Activated CD4-positive, alpha-beta T cell treated with anti-CD3 and anti-CD28 coated beads, Interleukin-2, amount 10 ng/mL, durations not matched to agents 7 days and 5 days (primary cell): ENCODE data around the gene TMEM80. TPM values are rescaled to one million over a fixed set of nuclear protein-coding genes. Genes with fewer than 3 reads are reported as not detected.
"Not testable (repeated sequence)": the region's sequence is repeated elsewhere in the genome, so short reads cannot be mapped to it uniquely, and the experiment has no call there.

Experiments
- CTCF ChIA-PET: fragments of 350-600 bp; sonication (Branson Sonifier 250); formaldehyde crosslinking; loops from one replicate; lab custom pipeline; 2021; ENCODE audit warnings: antibody characterized with exemption; lab: Charles Lee
- POLR2A ChIA-PET: fragments of 350-600 bp; sonication (Branson Sonifier 250); formaldehyde crosslinking; loops from one replicate; lab custom pipeline; 2021; ENCODE audit warnings: antibody characterized with exemption; lab: Charles Lee
- DNase-seq: peaks from one replicate; pipeline ENCODE4 v3.0.0-alpha.2; 2020
- H3K27ac Mint-ChIP-seq: one replicate; pipeline ENCODE4 v1.8.0; 2021; ENCODE audit warnings: mild to moderate bottlenecking, moderate library complexity, mixed read lengths
- H3K27me3 Mint-ChIP-seq: one replicate; pipeline ENCODE4 v1.8.0; 2021; ENCODE audit warnings: mixed read lengths
- H3K36me3 Mint-ChIP-seq: one replicate; pipeline ENCODE4 v1.8.0; 2021; ENCODE audit warnings: low read depth, mixed read lengths
- H3K4me1 Mint-ChIP-seq: one replicate; pipeline ENCODE4 v1.8.0; 2021; ENCODE audit warnings: mixed read lengths
- H3K4me3 Mint-ChIP-seq: one replicate; pipeline ENCODE4 v1.8.0; 2021; ENCODE audit warnings: mild to moderate bottlenecking, moderate library complexity, mixed read lengths
- H3K9me3 Mint-ChIP-seq: one replicate; pipeline ENCODE4 v1.8.0; 2021; ENCODE audit warnings: mixed read lengths
- total RNA-seq, 2 experiments: library from RNA; stranded (reverse); gene quantifications; one replicate each; pipeline ENCODE4 v1.2.3, GENCODE V29; 2021

TMEM80 gene
- 10 to 100 TPM; 39.1 to 44.7 TPM for total RNA-seq

DNA sequence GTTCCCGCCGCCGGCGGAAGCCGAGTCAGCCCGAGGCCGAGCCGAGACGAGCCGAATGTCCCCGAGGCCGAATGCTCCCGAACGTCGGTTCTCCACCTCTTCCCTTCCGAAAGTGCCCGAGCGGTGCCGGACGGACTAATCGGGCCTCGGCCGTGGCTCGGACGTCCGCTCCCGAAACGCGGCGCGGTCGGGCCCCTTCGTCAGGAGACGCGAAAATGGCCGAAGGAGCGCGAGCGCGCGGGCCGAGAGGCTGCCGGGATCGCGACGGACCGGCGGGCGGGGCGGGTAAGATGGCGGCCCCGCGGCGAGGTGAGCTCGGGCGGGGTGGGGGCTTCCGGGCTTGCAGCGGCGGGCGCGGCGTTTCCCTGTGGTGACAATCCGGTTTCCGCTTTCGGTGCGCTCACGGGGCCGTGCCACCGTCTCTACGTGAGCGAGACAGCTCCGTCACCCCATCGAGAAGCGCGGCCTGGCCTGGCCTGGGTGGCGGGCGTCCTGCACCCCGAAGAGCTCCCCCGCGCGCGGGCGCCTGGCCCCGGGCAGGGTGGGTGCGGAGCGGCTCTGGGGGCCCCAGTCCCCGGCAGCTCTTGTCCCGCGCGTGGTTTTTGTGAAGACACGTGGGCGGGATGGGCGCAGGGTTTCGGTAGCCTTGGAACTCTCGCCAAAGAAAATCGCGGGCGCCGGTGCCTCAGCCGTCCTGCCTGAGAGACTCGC is at the start of gene TMEM80:
Gene TMEM80 (plus strand): TSS at position 279 of the 711 bp plus-strand sequence. CDS start 12 bp downstream, at position 291.
- Mint-ChIP-seq H3K4me1 (peaks cover 57% of the 10 kb centered on the region), H3K27ac (peak within 1 kb of the TSS; percentile 94), H3K9me3 (no peaks in the 10 kb centered on the region), H3K36me3 (peaks cover 13% of the 10 kb centered on the region), H3K27me3 (no peaks in the 10 kb centered on the region), H3K4me3 (peak within 1 kb of the TSS; percentile 82)
- peak; percentile 99 for DNase-seq
- POLR2A ChIA-PET = interaction anchor here (1.1 kb wide), 1 partner anchor 8 kb away, joined by 4 read pairs; no protein-coding TSS in a partner anchor
- CTCF ChIA-PET = interaction anchor here (0.8 to 2.9 kb wide), 14 partner anchors 9 to 248 kb away, joined by 3 to 16 read pairs (median 4); partner anchors contain the start of gene CDHR5

DNA sequence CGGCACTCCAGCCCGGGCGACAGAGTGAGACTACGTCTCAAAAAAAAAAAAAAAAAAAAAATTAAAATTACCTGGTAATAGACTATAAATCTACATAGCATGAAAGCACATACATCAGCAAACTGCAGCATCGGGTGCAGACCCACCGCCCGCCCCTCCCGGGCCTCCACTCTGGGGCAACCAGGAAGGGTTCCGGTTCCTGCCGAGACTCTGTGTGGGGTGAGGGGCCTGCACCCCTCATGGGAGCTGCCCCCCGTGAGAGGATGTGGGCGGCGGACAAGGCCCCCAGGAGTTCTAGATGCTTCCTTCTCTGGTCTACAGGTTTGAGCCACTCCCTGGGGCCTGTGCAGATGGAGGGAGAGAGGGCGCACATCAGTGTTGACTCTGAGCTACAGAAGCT is 49.4 kb upstream of the TMEM80 start:
- CTCF ChIA-PET = interaction anchor here (0.6 to 1.1 kb wide), 2 partner anchors 50 to 87 kb away, joined by 3 read pairs; no protein-coding TSS in a partner anchor
- no peaks in the 10 kb centered on the region for H3K27me3 Mint-ChIP-seq
- H3K4me3 Mint-ChIP-seq = no peak overlapping the region
- H3K27ac Mint-ChIP-seq = no peak overlapping the region
- H3K36me3 Mint-ChIP-seq = peaks cover 9% of the 10 kb centered on the region
- H3K9me3 Mint-ChIP-seq = no peaks in the 10 kb centered on the region
- DNase-seq = no peak
- POLR2A ChIA-PET = no interaction called here
- peaks cover 3% of the 10 kb centered on the region for H3K4me1 Mint-ChIP-seq

DNA sequence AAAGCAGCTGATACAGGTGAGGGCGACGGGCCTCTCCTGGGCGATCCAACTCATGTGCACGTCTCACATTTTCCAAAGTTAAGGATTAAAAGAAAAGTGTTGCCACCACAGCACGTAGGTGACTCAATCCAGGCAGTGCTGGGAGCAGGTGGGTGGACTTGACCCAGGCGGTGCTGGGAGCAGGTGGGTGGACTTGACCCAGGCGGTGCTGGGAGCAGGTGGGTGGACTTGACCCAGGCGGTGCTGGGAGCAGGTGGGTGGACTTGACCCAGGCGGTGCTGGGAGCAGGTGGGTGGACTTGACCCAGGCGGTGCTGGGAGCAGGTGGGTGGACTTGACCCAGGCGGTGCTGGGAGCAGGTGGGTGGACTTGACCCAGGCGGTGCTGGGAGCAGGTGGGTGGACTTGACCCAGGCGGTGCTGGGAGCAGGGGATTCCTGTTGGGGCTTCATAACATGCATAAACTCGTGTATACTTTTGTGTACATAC is 47.9 kb upstream of the TMEM80 start:
- DNase-seq, POLR2A ChIA-PET, H3K27me3 Mint-ChIP-seq, H3K27ac Mint-ChIP-seq, H3K4me1 Mint-ChIP-seq, H3K4me3 Mint-ChIP-seq, H3K9me3 Mint-ChIP-seq: not testable (repeated sequence)
- peaks cover 13% of the 10 kb centered on the region for H3K36me3 Mint-ChIP-seq
- CTCF ChIA-PET = interaction anchor here (1.0 kb wide), 1 partner anchor 57 kb away, joined by 3 read pairs; no protein-coding TSS in a partner anchor

DNA sequence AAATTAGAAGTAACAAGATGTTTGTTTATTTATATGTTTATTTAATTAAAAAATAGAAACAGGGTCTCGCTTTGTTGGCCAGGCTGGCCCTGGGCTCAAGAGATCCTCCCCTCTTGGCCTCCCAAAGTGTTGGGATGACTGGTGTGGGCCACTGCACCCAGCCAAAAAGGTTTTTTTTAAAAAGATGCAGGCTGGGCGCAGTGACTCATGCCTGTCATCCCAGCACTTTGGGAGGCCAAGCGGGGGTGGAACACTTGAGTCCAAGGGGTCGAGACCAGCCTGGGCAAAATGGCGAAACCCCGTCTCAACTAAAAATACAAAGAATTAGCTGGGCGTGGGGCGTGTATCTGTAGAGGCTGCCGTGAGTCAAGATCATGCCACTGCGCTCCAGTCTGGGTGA is 45.1 kb upstream of the TMEM80 start:
- CTCF ChIA-PET = no interaction called here
- POLR2A ChIA-PET = no interaction called here

DNA sequence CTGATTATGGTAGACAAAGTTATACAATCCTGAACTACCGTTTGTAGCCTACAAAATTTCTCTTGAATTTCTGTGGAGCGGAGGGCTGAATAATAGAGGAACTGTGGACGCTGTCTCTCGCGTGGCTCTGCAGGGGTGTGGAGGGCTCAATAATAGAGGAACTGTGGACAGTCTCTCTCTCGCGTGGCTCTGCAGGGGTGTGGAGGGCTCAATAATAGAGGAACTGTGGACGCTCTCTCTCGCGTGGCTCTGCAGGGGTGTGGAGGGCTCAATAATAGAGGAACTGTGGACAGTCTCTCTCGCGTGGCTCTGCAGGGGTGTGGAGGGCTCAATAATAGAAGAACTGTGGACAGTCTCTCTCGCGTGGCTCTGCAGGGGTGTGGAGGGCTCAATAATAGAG is 42.5 kb upstream of the TMEM80 start:
- CTCF ChIA-PET = interaction anchor here (0.6 kb wide), 1 partner anchor 73 kb away, joined by 3 read pairs; no protein-coding TSS in a partner anchor
- DNase-seq, POLR2A ChIA-PET: not testable (repeated sequence)

More for the DNA sequence above, 45.1 kb upstream of the TMEM80 start:
- H3K4me3 Mint-ChIP-seq = no peak overlapping the region
- H3K27me3 Mint-ChIP-seq = no peaks in the 10 kb centered on the region
- H3K4me1 Mint-ChIP-seq = peaks cover 3% of the 10 kb centered on the region
- H3K9me3 Mint-ChIP-seq = no peaks in the 10 kb centered on the region
- H3K36me3 Mint-ChIP-seq = peaks cover 13% of the 10 kb centered on the region
- no peak overlapping the region for H3K27ac Mint-ChIP-seq
- no peak for DNase-seq

DNA sequence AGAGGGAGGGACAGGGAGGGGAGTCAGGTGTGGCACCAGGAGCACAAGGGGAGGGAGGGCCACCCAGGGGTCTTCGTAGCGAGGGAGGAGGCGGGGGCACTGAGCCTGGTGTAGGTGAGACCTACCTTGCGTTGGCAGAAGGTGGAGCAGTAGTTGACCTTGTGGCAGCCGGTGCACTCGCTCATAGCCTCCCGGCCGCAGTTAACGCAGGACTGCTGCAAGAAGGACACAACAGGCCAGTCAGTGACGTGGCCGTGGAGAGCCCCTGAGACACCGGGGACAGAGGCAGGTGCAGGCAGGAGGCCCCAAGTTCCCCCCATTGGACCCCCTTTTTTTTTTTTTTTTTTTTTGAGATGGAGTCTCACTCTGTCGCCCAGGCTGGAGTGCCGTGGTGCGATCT is 41.8 kb upstream of the TMEM80 start:
- no peak overlapping the region for H3K27ac Mint-ChIP-seq
- no peak for DNase-seq
- no peaks in the 10 kb centered on the region for H3K9me3 Mint-ChIP-seq
- ChIA-PET POLR2A (no interaction called here), CTCF (no interaction called here)
- H3K27me3 Mint-ChIP-seq = no peaks in the 10 kb centered on the region
- no peaks in the 10 kb centered on the region for H3K4me1 Mint-ChIP-seq
- H3K4me3 Mint-ChIP-seq = no peak overlapping the region
- peaks cover 6% of the 10 kb centered on the region for H3K36me3 Mint-ChIP-seq

More for the DNA sequence above, 42.5 kb upstream of the TMEM80 start:
- not testable (repeated sequence) for H3K4me1 Mint-ChIP-seq, H3K27ac Mint-ChIP-seq, H3K4me3 Mint-ChIP-seq, H3K9me3 Mint-ChIP-seq, H3K36me3 Mint-ChIP-seq, H3K27me3 Mint-ChIP-seq

DNA sequence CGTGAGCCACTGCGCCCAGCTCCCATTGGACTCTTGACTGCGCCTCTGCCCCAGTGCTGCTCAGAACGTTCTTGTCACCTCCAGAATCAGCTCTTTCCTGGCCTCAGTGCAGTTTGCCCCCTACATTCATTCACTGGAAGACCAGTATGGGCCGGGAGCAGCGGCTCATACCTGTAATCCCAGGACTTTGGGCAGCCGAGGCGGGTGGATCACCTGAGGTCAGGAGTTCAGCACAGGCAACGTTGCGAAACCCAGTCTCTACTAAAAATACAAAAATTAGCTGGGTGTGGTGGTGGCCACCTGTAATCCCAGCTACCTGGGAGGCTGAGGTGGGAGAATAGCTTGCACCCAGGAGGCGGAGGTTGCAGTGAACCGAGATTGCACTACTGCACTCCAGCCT is 41.2 kb upstream of the TMEM80 start:
- POLR2A ChIA-PET, H3K4me3 Mint-ChIP-seq, H3K27ac Mint-ChIP-seq, H3K27me3 Mint-ChIP-seq, DNase-seq, H3K36me3 Mint-ChIP-seq, H3K4me1 Mint-ChIP-seq, H3K9me3 Mint-ChIP-seq: not testable (repeated sequence)
- CTCF ChIA-PET = interaction anchor here (0.6 kb wide), 1 partner anchor 17 kb away, joined by 3 read pairs; no protein-coding TSS in a partner anchor

DNA sequence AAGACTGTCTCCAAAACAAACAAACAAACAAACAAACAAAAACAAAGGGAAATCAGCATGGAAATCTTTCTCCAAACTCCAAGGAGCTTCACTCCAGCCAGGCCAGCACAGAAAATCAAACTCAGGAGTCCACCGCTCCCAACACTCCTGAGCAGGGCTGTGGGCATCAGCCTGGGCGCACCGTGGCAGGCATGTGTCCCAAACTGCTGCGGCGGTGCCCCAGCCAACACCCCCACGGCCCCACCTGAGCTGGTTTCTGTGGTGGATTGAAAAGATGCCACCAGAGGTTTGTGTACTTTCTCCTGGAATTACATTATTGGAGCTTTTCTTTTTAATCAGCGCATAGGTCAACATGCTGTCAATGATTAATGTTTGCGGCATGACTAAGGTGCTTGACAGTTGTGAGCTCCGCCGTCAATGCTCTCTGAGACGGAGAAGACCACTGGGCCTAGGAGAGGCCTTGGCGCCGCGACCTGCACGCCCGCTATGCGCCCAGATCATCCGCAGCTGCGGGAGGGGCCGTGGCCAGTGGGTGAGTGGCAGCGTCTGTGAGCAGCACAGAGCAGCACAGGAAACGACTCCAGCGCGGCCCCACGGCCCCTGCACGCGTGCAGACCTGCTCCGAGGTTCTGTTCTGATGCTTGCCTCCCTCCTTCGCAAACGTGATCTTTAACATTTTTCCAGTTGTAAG is 40.4 kb upstream of the TMEM80 start:
- CTCF ChIA-PET = interaction anchor here (0.6 to 0.9 kb wide), 2 partner anchors 19 to 232 kb away, joined by 3 read pairs; no protein-coding TSS in a partner anchor
- no peak overlapping the region for H3K4me3 Mint-ChIP-seq
- H3K27ac Mint-ChIP-seq = no peak overlapping the region
- POLR2A ChIA-PET = no interaction called here
- H3K9me3 Mint-ChIP-seq = no peaks in the 10 kb centered on the region
- DNase-seq = no peak
- H3K36me3 Mint-ChIP-seq = peaks cover 8% of the 10 kb centered on the region
- H3K27me3 Mint-ChIP-seq = no peaks in the 10 kb centered on the region
- no peaks in the 10 kb centered on the region for H3K4me1 Mint-ChIP-seq

DNA sequence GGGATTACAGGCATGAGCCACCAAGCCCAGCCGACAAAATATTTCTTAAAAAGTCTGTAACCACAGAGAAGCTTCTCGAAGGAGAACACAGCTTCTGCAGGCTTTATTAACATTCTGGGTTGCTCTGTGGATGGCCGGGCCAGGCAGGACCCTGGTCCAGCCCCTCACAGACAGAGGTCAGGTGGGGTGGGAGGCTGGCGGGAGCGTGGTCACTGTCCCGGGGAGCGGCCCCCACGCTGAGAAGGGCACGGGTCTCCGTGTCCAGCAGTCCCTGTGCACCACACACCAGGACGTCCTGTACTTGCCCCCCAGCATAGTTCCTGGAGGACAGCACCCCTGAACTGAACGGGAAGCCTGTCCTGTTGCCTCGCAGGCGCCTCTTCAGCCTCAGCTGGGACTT is 39.2 kb upstream of the TMEM80 start:
- CTCF ChIA-PET = interaction anchor here (0.6 to 1.6 kb wide), 5 partner anchors 17 to 136 kb away, joined by 3 read pairs; partner anchors contain the start of gene TMEM80

DNA sequence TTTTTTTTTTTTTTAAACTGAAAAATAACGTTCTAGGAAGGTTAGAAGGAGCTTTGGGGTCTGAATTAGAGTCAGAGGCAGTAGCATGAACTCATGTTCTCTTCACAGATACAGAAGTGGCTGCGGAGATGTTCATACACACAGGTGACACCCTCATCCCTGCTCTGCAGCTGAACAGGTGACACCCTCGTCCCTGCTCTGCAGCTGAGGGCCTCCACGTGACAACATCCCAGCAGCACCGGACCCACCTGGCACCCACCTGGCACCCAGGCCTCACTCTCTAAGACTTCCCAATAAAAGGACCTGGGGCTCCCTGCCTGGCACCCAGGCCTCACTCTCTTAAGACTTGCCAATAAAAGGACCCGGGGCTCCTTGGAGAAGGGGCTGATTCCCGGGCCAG is 38.8 kb upstream of the TMEM80 start:
- no peaks in the 10 kb centered on the region for H3K27me3 Mint-ChIP-seq

More for the DNA sequence above, 39.2 kb upstream of the TMEM80 start:
- POLR2A ChIA-PET = no interaction called here
- Mint-ChIP-seq H3K9me3 (no peaks in the 10 kb centered on the region), H3K27ac (no peak overlapping the region), H3K4me3 (no peak overlapping the region), H3K27me3 (no peaks in the 10 kb centered on the region), H3K36me3 (peaks cover 6% of the 10 kb centered on the region), H3K4me1 (no peaks in the 10 kb centered on the region)
- no peak for DNase-seq

DNA sequence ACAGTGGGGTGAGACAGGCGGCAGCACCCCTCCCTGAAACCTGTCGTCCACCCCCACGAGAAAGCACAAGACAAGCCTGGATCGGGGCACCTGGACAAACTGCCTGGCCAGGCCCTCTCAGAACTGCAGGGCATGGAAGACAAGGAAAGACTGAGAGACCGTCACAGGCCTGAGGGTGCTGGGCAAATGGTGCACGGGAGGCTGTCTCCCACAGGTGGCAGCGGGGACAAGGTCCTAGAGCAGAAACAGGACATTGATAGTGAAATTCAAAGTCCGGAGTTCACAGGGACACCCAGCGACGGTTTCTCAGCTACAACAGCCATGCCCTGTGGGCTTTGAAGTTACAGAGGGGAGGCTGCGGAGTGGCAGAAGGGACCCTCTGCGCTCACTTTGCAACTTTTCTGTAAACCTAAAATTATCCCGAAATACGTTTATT is 37.9 kb upstream of the TMEM80 start:
- peaks cover 3% of the 10 kb centered on the region for H3K36me3 Mint-ChIP-seq
- H3K9me3 Mint-ChIP-seq = no peaks in the 10 kb centered on the region
- H3K27me3 Mint-ChIP-seq = no peaks in the 10 kb centered on the region
- DNase-seq = no peak
- no peaks in the 10 kb centered on the region for H3K4me1 Mint-ChIP-seq
- no peak overlapping the region for H3K27ac Mint-ChIP-seq
- POLR2A ChIA-PET = interaction anchor here (0.5 kb wide), 1 partner anchor 11 kb away, joined by 3 read pairs; no protein-coding TSS in a partner anchor
- CTCF ChIA-PET = interaction anchor here (1.6 kb wide), 1 partner anchor 18 kb away, joined by 3 read pairs; no protein-coding TSS in a partner anchor
- H3K4me3 Mint-ChIP-seq = no peak overlapping the region

More for the DNA sequence above, 38.8 kb upstream of the TMEM80 start:
- Mint-ChIP-seq H3K9me3 (no peaks in the 10 kb centered on the region), H3K4me3 (no peak overlapping the region), H3K4me1 (no peaks in the 10 kb centered on the region), H3K27ac (no peak overlapping the region), H3K36me3 (peaks cover 6% of the 10 kb centered on the region)
- ChIA-PET POLR2A (no interaction called here), CTCF (interaction anchor here (0.6 to 1.6 kb wide), 4 partner anchors 16 to 136 kb away, joined by 3 read pairs; no protein-coding TSS in a partner anchor)
- DNase-seq = no peak

DNA sequence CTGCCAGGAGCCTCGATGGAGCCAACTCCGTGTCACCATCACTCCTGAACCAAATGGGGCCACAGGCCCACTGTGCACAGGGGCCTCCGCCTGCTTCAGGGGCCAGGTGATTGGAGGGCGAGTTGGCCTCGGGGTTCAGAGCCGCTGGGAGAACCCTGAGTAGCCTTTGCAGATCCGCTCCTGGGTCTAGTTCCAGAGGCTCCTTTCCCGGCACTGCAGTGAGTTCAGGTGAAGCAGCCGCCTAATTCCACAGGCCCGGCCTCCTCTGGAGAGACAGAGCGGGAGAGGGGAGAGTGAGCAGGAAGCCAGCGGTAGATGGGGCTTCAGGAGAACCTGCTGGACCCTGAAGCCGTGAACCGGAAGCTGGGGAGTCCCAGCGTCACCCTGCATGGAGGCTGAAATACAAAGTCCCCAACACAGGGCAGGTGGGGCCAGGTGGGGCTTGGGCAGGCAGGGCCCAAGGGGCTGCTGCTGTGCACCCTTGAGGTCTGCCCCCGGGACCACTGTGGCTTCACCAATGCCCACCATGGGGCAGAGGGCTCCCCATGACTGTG is 36.0 kb upstream of the TMEM80 start:
- no peak for DNase-seq
- Mint-ChIP-seq H3K27me3 (no peaks in the 10 kb centered on the region), H3K27ac (no peak overlapping the region), H3K4me1 (no peaks in the 10 kb centered on the region), H3K9me3 (no peaks in the 10 kb centered on the region), H3K36me3 (peaks cover 5% of the 10 kb centered on the region), H3K4me3 (no peak overlapping the region)
- CTCF ChIA-PET = interaction anchor here (1.4 kb wide), 1 partner anchor 63 kb away, joined by 3 read pairs; no protein-coding TSS in a partner anchor
- POLR2A ChIA-PET = no interaction called here
